SK-N-SH (cell line): Measurements from ENCODE around the gene MEGF6. TPM values are rescaled to one million over a fixed set of nuclear protein-coding genes. Genes with fewer than 3 reads are reported as not detected.
"Not testable (repeated sequence)": the region's sequence is repeated elsewhere in the genome, so short reads cannot be mapped to it uniquely, and the experiment has no call there.

ENCODE experiments used
- CTCF ChIA-PET: fragments of 300-600, 350-600 bp; formaldehyde crosslinking; extraction: SDS; loops from one replicate; lab custom pipeline; 2021; lab: Yijun Ruan, JAX
- POLR2A ChIA-PET: fragments of 350-600 bp; sonication (Branson Sonifier 250); formaldehyde crosslinking; extraction: SDS; loops from one replicate; lab custom pipeline; 2020; ENCODE audit warnings: antibody characterized with exemption, inconsistent platforms; lab: Yijun Ruan, JAX
- DNase-seq: peaks from one replicate; pipeline ENCODE4 v3.0.0; 2012
- H2AFZ ChIP-seq: fragments of 200-600 bp; sonication (generic); 2 replicates; pipeline ENCODE4 v1.8.1; 2016; ENCODE audit warnings: antibody characterized with exemption, mild to moderate bottlenecking, low read depth
- H3F3A ChIP-seq: fragments of 200-600 bp; sonication (generic); replicated peaks from 2 replicates; pipeline ENCODE3; 2016; ENCODE audit warnings: antibody characterized with exemption, mild to moderate bottlenecking; ENCODE audit not compliant: insufficient read depth
- H3K27ac ChIP-seq, 2 experiments: fragments of 200-500 bp in 1 of 2; fragments of 200-600 bp in 1 of 2; sonication (Bioruptor generic) in 1 of 2; sonication (generic), shearing (Covaris generic) in 1 of 2; 2 replicates each; pipeline versions ENCODE4 v1.5.1 to v1.6.1; 2014 to 2016; ENCODE audit warnings: low read depth in 2 of 2, inconsistent platforms in 1 of 2, low read length in 1 of 2, mild to moderate bottlenecking in 1 of 2, mixed read lengths in 1 of 2
- H3K27me3 ChIP-seq: fragments of 200-600 bp; sonication (generic), shearing (Covaris generic); 2 replicates; pipeline ENCODE4 v1.6.1; 2016; ENCODE audit warnings: mixed run types; ENCODE audit not compliant: insufficient read depth
- H3K36me3 ChIP-seq, 2 experiments: fragments of 200-500 bp in 1 of 2; fragments of 200-600 bp in 1 of 2; sonication (Bioruptor generic) in 1 of 2; sonication (generic) in 1 of 2; replicated peaks in 1 of 2; 2 replicates each; pipeline versions ENCODE3 to v1.5.1; 2014 to 2016; ENCODE audit warnings: low read length in 1 of 2, mild to moderate bottlenecking in 1 of 2; ENCODE audit not compliant: insufficient read depth in 2 of 2, control insufficient read depth in 1 of 2
- H3K4me1 ChIP-seq, 2 experiments: fragments of 200-500 bp in 1 of 2; fragments of 200-600 bp in 1 of 2; sonication (Bioruptor generic) in 1 of 2; sonication (generic), shearing (Covaris generic) in 1 of 2; 2 replicates each; pipeline versions ENCODE4 v1.5.1 to v1.6.1; 2014 to 2016; ENCODE audit warnings: low read depth in 1 of 2, low read length in 1 of 2, mixed run types in 1 of 2; ENCODE audit not compliant: insufficient read depth in 2 of 2, control insufficient read depth in 1 of 2
- H3K4me2 ChIP-seq: fragments of 200-600 bp; sonication (generic), shearing (Covaris generic); 2 replicates; pipeline ENCODE4 v1.6.1; 2017; ENCODE audit warnings: mixed run types
- H3K4me3 ChIP-seq, 2 experiments: fragments of 200-500 bp in 1 of 2; fragments of 200-600 bp in 1 of 2; sonication (Bioruptor generic) in 1 of 2; sonication (generic), shearing (Covaris generic) in 1 of 2; 2 replicates each; pipeline versions ENCODE4 v1.5.1 to v1.8.1; 2014 to 2016; ENCODE audit warnings: low read depth in 2 of 2, inconsistent platforms in 1 of 2, low read length in 1 of 2, mild to moderate bottlenecking in 1 of 2, mixed read lengths in 1 of 2, moderate library complexity in 1 of 2
- H3K79me2 ChIP-seq: fragments of 200-600 bp; sonication (generic); 2 replicates; pipeline ENCODE4 v1.8.1; 2017; ENCODE audit warnings: mild to moderate bottlenecking; ENCODE audit not compliant: insufficient read depth
- H3K9ac ChIP-seq: fragments of 200-600 bp; sonication (generic); 2 replicates; pipeline ENCODE4 v1.6.1; 2017; ENCODE audit warnings: mixed run types
- H3K9me2 ChIP-seq: fragments of 200-600 bp; sonication (generic); 2 replicates; pipeline ENCODE4 v1.6.1; 2017; ENCODE audit warnings: mixed run types
- H3K9me3 ChIP-seq: fragments of 200-600 bp; sonication (generic); 2 replicates; pipeline ENCODE4 v1.6.1; 2017; ENCODE audit warnings: mixed run types, mild to moderate bottlenecking, moderate library complexity
- H4K20me1 ChIP-seq: fragments of 200-600 bp; sonication (generic); 2 replicates; pipeline ENCODE4 v1.6.1; 2017; ENCODE audit warnings: mild to moderate bottlenecking, mixed run types; ENCODE audit not compliant: insufficient read depth
- EP300 ChIP-seq, 2 experiments: IDR thresholded peaks; 2 replicates each; pipeline versions ENCODE4 v1.4.0 to v1.6.1; 2012; ENCODE audit warnings: borderline replicate concordance in 1 of 2, low read depth in 1 of 2, low read length in 1 of 2
- FOXJ3 ChIP-seq: sonication (generic); formaldehyde crosslinking; IDR thresholded peaks from 2 replicates; pipeline ENCODE4 v1.5.1; 2020; ENCODE audit warnings: mild to moderate bottlenecking, missing genetic modification reagents
- FOXM1 ChIP-seq: IDR thresholded peaks from 2 replicates; pipeline ENCODE4 v1.4.0; 2012; ENCODE audit warnings: low read depth, mild to moderate bottlenecking
- GABPA ChIP-seq: IDR thresholded peaks from 2 replicates; pipeline ENCODE4 v1.4.0; 2012; ENCODE audit warnings: low read depth, mild to moderate bottlenecking
- GATA2 ChIP-seq: sonication (generic); formaldehyde crosslinking; IDR thresholded peaks from 2 replicates; pipeline ENCODE4 v1.5.0; 2020; ENCODE audit warnings: mild to moderate bottlenecking, missing genetic modification reagents
- MEF2A ChIP-seq: IDR thresholded peaks from 2 replicates; pipeline ENCODE4 v1.4.0; 2012; ENCODE audit warnings: low read depth, borderline replicate concordance
- MXI1 ChIP-seq: IDR thresholded peaks from 2 replicates; pipeline ENCODE4 v1.6.1; 2012; ENCODE audit warnings: mild to moderate bottlenecking, low read depth, low read length, improper control_type of control experiment
- NFIC ChIP-seq: IDR thresholded peaks from 2 replicates; pipeline ENCODE4 v1.4.0; 2012; ENCODE audit warnings: borderline replicate concordance
- NRF1 ChIP-seq: IDR thresholded peaks from 2 replicates; pipeline ENCODE4 v1.6.1; 2012; ENCODE audit warnings: low read depth, mild to moderate bottlenecking, low read length
- RFX5 ChIP-seq: IDR thresholded peaks from 2 replicates; pipeline ENCODE4 v1.6.1; 2012; ENCODE audit warnings: mild to moderate bottlenecking, improper control_type of control experiment, low read length
- RXRA ChIP-seq: IDR thresholded peaks from 2 replicates; pipeline ENCODE4 v1.4.0; 2012; ENCODE audit warnings: low read depth, mild to moderate bottlenecking, borderline replicate concordance
- SIN3A ChIP-seq: IDR thresholded peaks from 2 replicates; pipeline ENCODE4 v1.6.1; 2012; ENCODE audit warnings: low read depth, mild to moderate bottlenecking, low read length, moderate library complexity, borderline replicate concordance
- TAF1 ChIP-seq: IDR thresholded peaks from 2 replicates; pipeline ENCODE4 v1.6.1; 2012; ENCODE audit warnings: low read depth, mild to moderate bottlenecking, low read length, moderate library complexity, borderline replicate concordance
- TCF12 ChIP-seq: IDR thresholded peaks from 2 replicates; pipeline ENCODE4 v1.4.0; 2012
- YY1 ChIP-seq: IDR thresholded peaks from 2 replicates; pipeline ENCODE4 v1.4.0; 2012; ENCODE audit warnings: low read depth, mild to moderate bottlenecking
- WGBS: methylation state at CpG from one replicate; pipeline ENCODE4 v1.1.6; 2017; ENCODE audit warnings: low lambda C conversion rate; 5-methylcytosine and 5-hydroxymethylcytosine counted together
- polyA plus RNA-seq, 3 experiments: library from polyadenylated mRNA; depleted of rRNA; stranded (reverse); fragments of >200 nt; gene quantifications; 2 replicates each; pipeline ENCODE4 v1.2.3, GENCODE V29; 2012
- TF ChIP-seq, protein P1 (sequence below): fragments of 150-350 bp; IDR thresholded peaks from 2 replicates; pipeline ENCODE4 v1.6.1; 2016; ENCODE audit warnings: mild to moderate bottlenecking, low read depth, low read length
- TF ChIP-seq, protein P2 (sequence below): IDR thresholded peaks from 2 replicates; pipeline ENCODE4; 2012
- TF ChIP-seq, protein P3 (sequence below): IDR thresholded peaks from 2 replicates; pipeline ENCODE4 v1.4.0; 2012; ENCODE audit warnings: low read depth, borderline replicate concordance
- TF ChIP-seq, protein P4 (sequence below): IDR thresholded peaks from 2 replicates; pipeline ENCODE4 v1.4.0; 2012; ENCODE audit warnings: low read depth, borderline replicate concordance

MEGF6 gene
- polyA plus RNA-seq, 1 of the 3 experiments (the other 2 are of a cell fraction) = 7.6 TPM

DNA sequence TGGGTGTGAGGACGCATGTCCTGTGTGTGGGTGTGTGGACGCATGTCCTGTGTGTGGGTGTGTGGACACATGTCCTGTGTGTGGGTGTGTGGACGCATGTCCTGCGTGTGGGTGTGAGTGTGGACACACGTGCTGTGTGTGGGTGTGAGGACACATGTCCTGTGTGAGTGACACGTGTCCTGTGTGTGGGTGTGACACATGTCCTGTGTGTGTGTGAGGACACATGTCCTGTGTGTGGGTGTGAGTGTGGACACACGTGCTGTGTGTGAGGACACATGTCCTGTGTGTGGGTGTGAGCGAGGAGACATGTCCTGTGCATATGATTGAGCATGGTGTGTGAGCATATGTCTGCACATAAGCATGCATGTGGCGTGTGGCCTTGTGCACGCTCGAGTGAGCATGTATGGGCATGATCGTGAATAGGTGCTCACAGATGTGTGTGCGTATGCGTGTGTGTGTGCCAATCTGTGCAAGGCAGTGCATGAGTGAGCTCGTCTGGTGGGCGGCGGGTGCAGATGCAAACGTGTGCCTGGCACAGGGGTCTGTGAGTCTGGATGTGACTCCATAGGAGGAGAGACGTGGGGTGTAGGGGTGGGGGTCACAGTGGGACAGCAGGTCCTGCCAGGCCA is 25.3 kb downstream of the MEGF6 start:
- Histone ChIP-seq H3K9me3 (no peaks in the 10 kb centered on the region), H3K27me3 (no peaks in the 10 kb centered on the region), H3K9me2 (no peaks in the 10 kb centered on the region), H3K27ac (no peak overlapping the region), H3F3A (no peaks in the 10 kb centered on the region), H3K36me3 (no peaks in the 10 kb centered on the region), H3K9ac (no peak overlapping the region), H4K20me1 (no peaks in the 10 kb centered on the region), H3K4me1 (peaks cover 0 to 23% of the 10 kb centered on the region in 2 experiments; a peak in 1 of 4 replicates), H3K4me2 (no peak overlapping the region), H3K79me2 (no peaks in the 10 kb centered on the region), H3K4me3 (no peak overlapping the region), H2AFZ (no peak overlapping the region)
- CTCF ChIA-PET = interaction anchor here (3.4 kb wide), 1 partner anchor 33 kb away, joined by 23 read pairs; no protein-coding TSS in a partner anchor
- TF ChIP-seq NFIC (no peak), TCF12 (no peak), MEF2A (no peak), FOXM1 (no peak), NRF1 (no peak), MXI1 (no peak), GATA2 (CRISPR knock-in tag) (no peak), EP300 (IDR thresholded peaks at IDR 0.05; ENCODE audit: borderline replicate concordance in 1 of 2, low read depth in 1 of 2, low read length in 1 of 2) (no peak), FOXJ3 (no peak), SIN3A (no peak), YY1 (no peak), RFX5 (no peak), TAF1 (no peak), GABPA (no peak), RXRA (no peak)
- TF ChIP-seq, protein P1, sequence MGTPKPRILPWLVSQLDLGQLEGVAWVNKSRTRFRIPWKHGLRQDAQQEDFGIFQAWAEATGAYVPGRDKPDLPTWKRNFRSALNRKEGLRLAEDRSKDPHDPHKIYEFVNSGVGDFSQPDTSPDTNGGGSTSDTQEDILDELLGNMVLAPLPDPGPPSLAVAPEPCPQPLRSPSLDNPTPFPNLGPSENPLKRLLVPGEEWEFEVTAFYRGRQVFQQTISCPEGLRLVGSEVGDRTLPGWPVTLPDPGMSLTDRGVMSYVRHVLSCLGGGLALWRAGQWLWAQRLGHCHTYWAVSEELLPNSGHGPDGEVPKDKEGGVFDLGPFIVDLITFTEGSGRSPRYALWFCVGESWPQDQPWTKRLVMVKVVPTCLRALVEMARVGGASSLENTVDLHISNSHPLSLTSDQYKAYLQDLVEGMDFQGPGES = no peak
- TF ChIP-seq, protein P2, sequence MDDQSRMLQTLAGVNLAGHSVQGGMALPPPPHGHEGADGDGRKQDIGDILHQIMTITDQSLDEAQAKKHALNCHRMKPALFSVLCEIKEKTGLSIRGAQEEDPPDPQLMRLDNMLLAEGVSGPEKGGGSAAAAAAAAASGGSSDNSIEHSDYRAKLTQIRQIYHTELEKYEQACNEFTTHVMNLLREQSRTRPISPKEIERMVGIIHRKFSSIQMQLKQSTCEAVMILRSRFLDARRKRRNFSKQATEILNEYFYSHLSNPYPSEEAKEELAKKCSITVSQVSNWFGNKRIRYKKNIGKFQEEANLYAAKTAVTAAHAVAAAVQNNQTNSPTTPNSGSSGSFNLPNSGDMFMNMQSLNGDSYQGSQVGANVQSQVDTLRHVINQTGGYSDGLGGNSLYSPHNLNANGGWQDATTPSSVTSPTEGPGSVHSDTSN = no peak
- TF ChIP-seq, protein P3, sequence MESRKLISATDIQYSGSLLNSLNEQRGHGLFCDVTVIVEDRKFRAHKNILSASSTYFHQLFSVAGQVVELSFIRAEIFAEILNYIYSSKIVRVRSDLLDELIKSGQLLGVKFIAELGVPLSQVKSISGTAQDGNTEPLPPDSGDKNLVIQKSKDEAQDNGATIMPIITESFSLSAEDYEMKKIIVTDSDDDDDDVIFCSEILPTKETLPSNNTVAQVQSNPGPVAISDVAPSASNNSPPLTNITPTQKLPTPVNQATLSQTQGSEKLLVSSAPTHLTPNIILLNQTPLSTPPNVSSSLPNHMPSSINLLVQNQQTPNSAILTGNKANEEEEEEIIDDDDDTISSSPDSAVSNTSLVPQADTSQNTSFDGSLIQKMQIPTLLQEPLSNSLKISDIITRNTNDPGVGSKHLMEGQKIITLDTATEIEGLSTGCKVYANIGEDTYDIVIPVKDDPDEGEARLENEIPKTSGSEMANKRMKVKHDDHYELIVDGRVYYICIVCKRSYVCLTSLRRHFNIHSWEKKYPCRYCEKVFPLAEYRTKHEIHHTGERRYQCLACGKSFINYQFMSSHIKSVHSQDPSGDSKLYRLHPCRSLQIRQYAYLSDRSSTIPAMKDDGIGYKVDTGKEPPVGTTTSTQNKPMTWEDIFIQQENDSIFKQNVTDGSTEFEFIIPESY = no peak
- TF ChIP-seq, protein P4, sequence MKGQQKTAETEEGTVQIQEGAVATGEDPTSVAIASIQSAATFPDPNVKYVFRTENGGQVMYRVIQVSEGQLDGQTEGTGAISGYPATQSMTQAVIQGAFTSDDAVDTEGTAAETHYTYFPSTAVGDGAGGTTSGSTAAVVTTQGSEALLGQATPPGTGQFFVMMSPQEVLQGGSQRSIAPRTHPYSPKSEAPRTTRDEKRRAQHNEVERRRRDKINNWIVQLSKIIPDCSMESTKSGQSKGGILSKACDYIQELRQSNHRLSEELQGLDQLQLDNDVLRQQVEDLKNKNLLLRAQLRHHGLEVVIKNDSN = no peak
- no peak for DNase-seq
- WGBS = 72% methylated on average over 19 of the region's 19 CpGs
- POLR2A ChIA-PET = no interaction called here

DNA sequence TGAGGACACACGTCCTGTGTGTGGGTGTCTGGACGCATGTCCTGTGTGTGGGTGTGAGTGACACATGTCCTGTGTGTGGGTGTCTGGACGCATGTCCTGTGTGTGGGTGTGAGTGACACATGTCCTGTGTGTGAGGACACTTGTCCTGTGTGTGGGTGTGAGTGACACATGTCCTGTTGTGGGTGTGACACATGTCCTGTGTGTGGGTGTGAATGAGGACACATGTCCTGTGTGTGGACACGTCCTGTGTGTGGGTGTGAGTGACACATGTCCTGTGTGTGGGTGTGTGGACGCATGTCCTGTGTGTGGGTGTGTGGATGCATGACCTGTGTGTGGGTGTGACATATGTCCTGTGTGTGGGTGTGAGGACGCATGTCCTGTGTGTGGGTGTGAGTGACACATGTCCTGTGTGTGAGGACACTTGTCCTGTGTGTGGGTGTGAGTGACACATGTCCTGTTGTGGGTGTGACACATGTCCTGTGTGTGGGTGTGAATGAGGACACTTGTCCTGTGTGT is 25.9 kb downstream of the MEGF6 start:
- H3K9me2 ChIP-seq, DNase-seq, H3K4me3 ChIP-seq, CTCF ChIA-PET, H4K20me1 ChIP-seq, H3K9me3 ChIP-seq, H3K36me3 ChIP-seq, H3K9ac ChIP-seq, H3F3A ChIP-seq, H3K27me3 ChIP-seq, H3K79me2 ChIP-seq, POLR2A ChIA-PET, H2AFZ ChIP-seq, H3K4me2 ChIP-seq, H3K27ac ChIP-seq: not testable (repeated sequence)
- H3K4me1 ChIP-seq = peaks cover 0 to 21% of the 10 kb centered on the region in 2 experiments; a peak in 1 of 4 replicates
- 45% methylated on average over 6 of the region's 6 CpGs for WGBS
